Pancreas (tissue), 10 donors: ENCODE results near the gene GRIP1. TPM values are rescaled to one million over a fixed set of nuclear protein-coding genes. Genes with fewer than 3 reads are reported as not detected.

Experiments used
- ATAC-seq, 4 donors: fragments of 200-7000 bp; cut with Tn5 transposase; one replicate each; pipeline versions ENCODE4 v1.8.0 to v1.9.1; 2020; ENCODE audit warnings: mild to moderate bottlenecking in 4 of 4, moderate library complexity in 4 of 4
- DNase-seq, 6 donors: peaks; one replicate each; pipeline ENCODE4 v3.0.0-alpha.2; 2020
- FAIRE-seq: peaks from 2 replicates; lab custom pipeline; 2012; peaks lifted over from hg19 to GRCh38; lab: Jason Lieb, UNC
- H3K27ac ChIP-seq, 4 donors: fragments of 200-600 bp; sonication (generic); 1 replicate in 3 of 4; 2 replicates in 1 of 4; pipeline versions ENCODE4 v1.5.0 to v1.8.0; 2020
- H3K27me3 ChIP-seq, 4 donors: fragments of 200-600 bp; one replicate each; pipeline ENCODE4 v1.8.0; 2021
- H3K36me3 ChIP-seq, 3 donors: fragments of 200-600 bp; sonication (generic) in 1 of 3; one replicate each; pipeline versions ENCODE4 v1.5.0 to v1.8.0; 2020 to 2021
- H3K4me1 ChIP-seq, 3 donors: fragments of 200-600 bp; one replicate each; pipeline ENCODE4 v1.8.0; 2021
- H3K4me3 ChIP-seq, 4 donors: fragments of 200-600 bp; sonication (generic) in 2 of 4; one replicate each; pipeline versions ENCODE4 v1.5.0 to v1.8.0; 2020 to 2021
- H3K9me3 ChIP-seq, 4 donors: fragments of 200-600 bp; one replicate each; pipeline ENCODE4 v1.8.0; 2021
- CTCF ChIP-seq, 4 donors: fragments of 200-600 bp; sonication (generic) in 3 of 4; IDR thresholded peaks; one replicate each; pipeline versions ENCODE4 v1.5.0 to v1.8.0; 2021; ENCODE audit warnings: antibody characterized with exemption in 4 of 4
- whole genome bisulfite sequencing, 2 donors: extraction: QIAGEN DNeasy Blood & Tissue Kit; methylation state at CpG; one replicate each; pipeline ENCODE4 v1.1.7; 2013; 5-methylcytosine and 5-hydroxymethylcytosine counted together
- intact Hi-C, 3 donors: fragments of 100-400 bp; cut with DNase I; formaldehyde crosslinking; loops; one replicate each; pipeline versions ENCODE4 v1.11.1 to v1.14.2; 2022
- polyA plus RNA-seq, 2 donors: library from polyadenylated mRNA; stranded (reverse); fragments of 200-250 nt; gene quantifications; one replicate each; pipeline ENCODE4 v1.2.3, GENCODE V29; 2013
- total RNA-seq, 6 donors: library from RNA; stranded (reverse); fragmentation: NEBNext Ultra II Directional in 4 of 6; extraction: Animal tissue kit (Norgen Biotek cat#: 25700) in 4 of 6; gene quantifications; one replicate each; pipeline versions ENCODE4 v1.2.1 to v1.2.4, GENCODE V29; 2021 to 2023
- donor health status: healthy with polysubstance abuse.
- donor health status: DM: no; HTN: no; CAD: no; lungs with moderate emphysema.
- donor health status: DM: no; HTN: no; CAD: no.
- donor health status: control.
- donor health status: control.
- donor health status: Bipolar disorder and iron deficiency.
- donor health status: DM: yes; HTN: yes; CAD: no.
- donor health status: DM: no; HTN: no; CAD: no.
- donor health status: DM: no; HTN: no; CAD: no.
- donor health status: DM: yes; HTN: yes; CAD: no.

The GRIP1 gene
- total and polyA plus RNA-seq, 8 donors, result 0.89 to 6.8 (median 4.7) TPM

- intact Hi-C loops, result no loop called here
- Histone ChIP-seq H3K27ac (no peak overlapping the region), H3K36me3 (no peaks in the 10 kb centered on the region), H3K9me3 (no peaks in the 10 kb centered on the region), H3K27me3 (no peaks in the 10 kb centered on the region), H3K4me1 (no peaks in the 10 kb centered on the region), H3K4me3 (no peak overlapping the region)
- 92 to 96% methylated on average over 2 of the region's 2 CpGs for WGBS, 2 donors
- DNase-seq (no peak), FAIRE-seq (no peak), ATAC-seq (no peak)
- TF ChIP-seq CTCF (IDR thresholded peaks at IDR 0.05), result no peak
Measured at GRCh38 chr12:66719862-66720261, 41.0 kb upstream of the GRIP1 start.

- intact Hi-C loops, result no loop called here
- WGBS, 2 donors, result 63 to 76% methylated on average over 3 of the region's 3 CpGs
- no peak overlapping the region for H3K27ac ChIP-seq
Measured at GRCh38 chr12:66717036-66717673, 38.3 kb upstream of the GRIP1 start.

GRCh38 chr12:66716522-66716921 is 37.6 kb upstream of the GRIP1 start:
- no peak for TF ChIP-seq CTCF (IDR thresholded peaks at IDR 0.05)
- FAIRE-seq (no peak), ATAC-seq (no peak), DNase-seq (no peak)
- 31% methylated on average over 1 of the region's 1 CpG for WGBS, 2 donors
- Histone ChIP-seq H3K27me3 (no peaks in the 10 kb centered on the region), H3K4me3 (no peak overlapping the region), H3K36me3 (no peaks in the 10 kb centered on the region), H3K27ac (no peak overlapping the region), H3K4me1 (no peaks in the 10 kb centered on the region), H3K9me3 (no peaks in the 10 kb centered on the region)
- intact Hi-C loops, result no loop called here

More at GRCh38 chr12:66717036-66717673, 38.3 kb upstream of the GRIP1 start:
- no peaks in the 10 kb centered on the region for H3K4me1 ChIP-seq
- no peaks in the 10 kb centered on the region for H3K9me3 ChIP-seq
- H3K4me3 ChIP-seq, result no peak overlapping the region
- FAIRE-seq (no peak), DNase-seq (no peak), ATAC-seq (no peak)
- TF ChIP-seq CTCF (IDR thresholded peaks at IDR 0.05), result no peak
- no peaks in the 10 kb centered on the region for H3K36me3 ChIP-seq
- no peaks in the 10 kb centered on the region for H3K27me3 ChIP-seq

- no peak for FAIRE-seq
- Histone ChIP-seq H3K4me1 (no peaks in the 10 kb centered on the region), H3K27me3 (no peaks in the 10 kb centered on the region), H3K9me3 (no peaks in the 10 kb centered on the region), H3K27ac (no peak overlapping the region), H3K36me3 (no peaks in the 10 kb centered on the region), H3K4me3 (no peak overlapping the region)
- no peak for TF ChIP-seq CTCF (IDR thresholded peaks at IDR 0.05)
- WGBS, 2 donors, result 87 to 90% methylated on average over 2 of the region's 2 CpGs
- ATAC-seq, result no peak
- no peak for DNase-seq
- intact Hi-C loops, result no loop called here
Measured at GRCh38 chr12:66714709-66715108, 35.8 kb upstream of the GRIP1 start.

GRCh38 chr12:66713984-66714383 is 35.1 kb upstream of the GRIP1 start:
- TF ChIP-seq CTCF (IDR thresholded peaks at IDR 0.05), result no peak
- Histone ChIP-seq H3K9me3 (no peaks in the 10 kb centered on the region), H3K36me3 (no peaks in the 10 kb centered on the region), H3K4me1 (no peaks in the 10 kb centered on the region), H3K27ac (no peak overlapping the region), H3K27me3 (no peaks in the 10 kb centered on the region), H3K4me3 (no peak overlapping the region)
- intact Hi-C loops, result no loop called here
- 61 to 66% methylated on average over 3 of the region's 3 CpGs for WGBS, 2 donors
- peak; percentile 72 for FAIRE-seq
- no peak for ATAC-seq
- DNase-seq, result no peak
